IMR-90 (cell line): Measurements from ENCODE around the gene NOX3. TPM values are rescaled to one million over a fixed set of nuclear protein-coding genes. Genes with fewer than 3 reads are reported as not detected.

Source experiments
- ATAC-seq: fragments of 200-7000 bp; cut with Tn5 transposase; 2 replicates; pipeline ENCODE4 v1.9.1; 2020; ENCODE audit warnings: low read depth, mild to moderate bottlenecking, moderate library complexity
- BruUV-seq: library from RNA; stranded (reverse); fragments of 400-500 nt; replicated peaks from 2 replicates; lab custom pipeline; 2021; lab: Mats Ljungman, UMichigan
- CTCF ChIA-PET: fragments of 300-600 bp; formaldehyde crosslinking; extraction: SDS; loops from one replicate; lab custom pipeline; 2021; ENCODE audit warnings: antibody characterized with exemption; lab: Yijun Ruan, JAX
- POLR2A ChIA-PET: fragments of 300-600 bp; sonication (Branson Sonifier 250); formaldehyde crosslinking; loops from one replicate; lab custom pipeline; 2022; ENCODE audit warnings: antibody characterized with exemption; ENCODE audit not compliant: unreplicated experiment; lab: Charles Lee
- DNase-seq: peaks from one replicate; pipeline ENCODE4 v3.0.0; 2013
- H2AFZ ChIP-seq: replicated peaks from 2 replicates; pipeline ENCODE3; 2013; ENCODE audit warnings: low read length, mild to moderate bottlenecking; ENCODE audit not compliant: poor library complexity
- H2AK5ac ChIP-seq: 2 replicates; pipeline ENCODE4 v1.6.1; 2013; ENCODE audit warnings: low read depth, low read length, inconsistent platforms
- H2AK9ac ChIP-seq: replicated peaks from 2 replicates; pipeline ENCODE3; 2013; ENCODE audit warnings: mild to moderate bottlenecking, low read depth, low read length, moderate library complexity; ENCODE audit not compliant: poor library complexity
- H2BK120ac ChIP-seq: 2 replicates; pipeline ENCODE4 v1.6.1; 2013; ENCODE audit warnings: low read depth, low read length, inconsistent platforms
- H2BK15ac ChIP-seq: 3 replicates; pipeline ENCODE4 v1.6.1; 2013; ENCODE audit warnings: low read depth, low read length, inconsistent platforms
- H2BK20ac ChIP-seq: 2 replicates; pipeline ENCODE4 v1.6.1; 2013; ENCODE audit warnings: low read depth, mild to moderate bottlenecking, inconsistent platforms, low read length, moderate library complexity
- H2BK5ac ChIP-seq: 2 replicates; pipeline ENCODE4 v1.6.1; 2013; ENCODE audit warnings: mild to moderate bottlenecking, low read depth, low read length, inconsistent platforms; ENCODE audit not compliant: poor library complexity, severe bottlenecking
- H3K14ac ChIP-seq: replicated peaks from 2 replicates; pipeline ENCODE4 v1.6.1; 2013; ENCODE audit warnings: low read depth, low read length, inconsistent platforms
- H3K18ac ChIP-seq: 2 replicates; pipeline ENCODE4 v1.6.1; 2013; ENCODE audit warnings: low read depth, low read length, control low read depth
- H3K23ac ChIP-seq: 2 replicates; pipeline ENCODE4 v1.6.1; 2013; ENCODE audit warnings: low read depth, low read length, inconsistent platforms
- H3K27ac ChIP-seq: 2 replicates; pipeline ENCODE4 v1.5.1; 2013; ENCODE audit warnings: mild to moderate bottlenecking, control low read depth, low read length; ENCODE audit not compliant: insufficient read depth
- H3K27me3 ChIP-seq: 2 replicates; pipeline ENCODE4 v1.6.1; 2013; ENCODE audit warnings: low read length; ENCODE audit not compliant: control insufficient read depth, insufficient read depth
- H3K36me3 ChIP-seq: 2 replicates; pipeline ENCODE4 v1.6.1; 2013; ENCODE audit warnings: low read length, mixed read lengths; ENCODE audit not compliant: control insufficient read depth, insufficient read depth
- H3K4ac ChIP-seq: 2 replicates; pipeline ENCODE4 v1.6.1; 2013; ENCODE audit warnings: low read depth, low read length, inconsistent platforms
- H3K4me1 ChIP-seq: 2 replicates; pipeline ENCODE4 v1.6.1; 2013; ENCODE audit warnings: low read length, mixed read lengths; ENCODE audit not compliant: control insufficient read depth, insufficient read depth
- H3K4me2 ChIP-seq: 2 replicates; pipeline ENCODE4 v1.6.1; 2013; ENCODE audit warnings: low read depth, mild to moderate bottlenecking, control low read depth, low read length, moderate library complexity
- H3K4me3 ChIP-seq: 2 replicates; pipeline ENCODE4 v1.5.1; 2013; ENCODE audit warnings: low read depth, mild to moderate bottlenecking, control low read depth, low read length, moderate library complexity; ENCODE audit not compliant: insufficient read depth
- H3K56ac ChIP-seq: 2 replicates; pipeline ENCODE4 v1.6.1; 2013; ENCODE audit warnings: low read length, inconsistent platforms; ENCODE audit not compliant: insufficient read depth; ENCODE audit errors: extremely low read depth
- H3K79me1 ChIP-seq, 2 experiments: 2 replicates each; pipeline ENCODE4 v1.6.1; 2013; ENCODE audit warnings: low read length in 2 of 2, inconsistent platforms in 1 of 2, low read depth in 1 of 2
- H3K9ac ChIP-seq: 2 replicates; pipeline ENCODE4 v1.6.1; 2013; ENCODE audit warnings: low read depth, low read length, control low read depth
- H3K9me1 ChIP-seq: 2 replicates; pipeline ENCODE4 v1.6.1; 2013; ENCODE audit warnings: low read length, inconsistent platforms; ENCODE audit not compliant: insufficient read depth
- H3K9me3 ChIP-seq: 2 replicates; pipeline ENCODE4 v1.6.1; 2013; ENCODE audit warnings: low read length; ENCODE audit not compliant: control insufficient read depth, insufficient read depth
- H4K20me1 ChIP-seq: 2 replicates; pipeline ENCODE4 v1.6.1; 2013; ENCODE audit warnings: low read length, inconsistent platforms; ENCODE audit not compliant: insufficient read depth
- H4K5ac ChIP-seq: 2 replicates; pipeline ENCODE4 v1.6.1; 2013; ENCODE audit warnings: mild to moderate bottlenecking, low read depth, low read length, control low read depth
- H4K8ac ChIP-seq, 2 experiments: 2 replicates each; pipeline ENCODE4 v1.6.1; 2013; ENCODE audit warnings: low read depth in 2 of 2, low read length in 2 of 2, control low read depth in 1 of 2, inconsistent platforms in 1 of 2
- H4K91ac ChIP-seq: 2 replicates; pipeline ENCODE4 v1.6.1; 2013; ENCODE audit warnings: low read depth, low read length, inconsistent platforms; ENCODE audit not compliant: insufficient read depth
- CHD1 ChIP-seq: IDR thresholded peaks from 2 replicates; pipeline ENCODE4 v1.6.1; 2012; ENCODE audit warnings: low read depth, low read length, improper control_type of control experiment
- MAFK ChIP-seq: IDR thresholded peaks from 2 replicates; pipeline ENCODE4 v1.6.1; 2012; ENCODE audit warnings: low read depth, low read length, improper control_type of control experiment
- POLR2A ChIP-seq: IDR thresholded peaks from 2 replicates; pipeline ENCODE4 v1.6.1; 2012; ENCODE audit warnings: mild to moderate bottlenecking, low read depth, low read length
- RAD21 ChIP-seq: IDR thresholded peaks from 2 replicates; pipeline ENCODE4 v1.6.1; 2012; ENCODE audit warnings: low read length, improper control_type of control experiment
- WGBS, 2 experiments: methylation state at CpG; one replicate each; pipeline versions ENCODE4 v1.1.5 to v1.1.7; 2013; ENCODE audit warnings: missing lambda C conversion rate in 2 of 2; ENCODE audit not compliant: insufficient read length in 1 of 2; ENCODE audit errors: extremely low coverage in 2 of 2; 5-methylcytosine and 5-hydroxymethylcytosine counted together
- dilution Hi-C: fragments of 300-500 bp; cut with HindIII; formaldehyde crosslinking; loops from one replicate; pipeline ENCODE4 v1.14.3; 2018; ENCODE audit warnings: low sequenced_read_pairs; ENCODE audit not compliant: unreplicated experiment
- in situ Hi-C: fragments of 300-500 bp; cut with MboI; formaldehyde crosslinking; loops from 3 replicates; pipeline ENCODE4 v1.14.3; 2019; ENCODE audit warnings: low sequenced_read_pairs, inconsistent platforms, mixed read lengths
- intact Hi-C: fragments of 100-400 bp; cut with micrococcal nuclease; formaldehyde crosslinking; loops from 2 replicates; pipeline ENCODE4 v1.10.0; 2022
- polyA plus RNA-seq, 3 experiments: library from polyadenylated mRNA; depleted of rRNA; stranded (reverse); fragments of >200 nt; gene quantifications; 2 replicates each; pipeline ENCODE4 v1.2.3, GENCODE V29; 2012; ENCODE audit warnings: low replicate concordance in 1 of 3
- total RNA-seq: library from RNA; depleted of rRNA; stranded (reverse); fragments of >200 nt; gene quantifications from 2 replicates; pipeline ENCODE4 v1.2.3, GENCODE V29; 2012

Gene NOX3
- total and polyA plus RNA-seq, 2 of the 4 experiments (the other 2 are of a cell fraction), result not detected

GRCh38 chr6:155414049-155414448, 41.6 kb downstream of the NOX3 start:
- no peak overlapping the region for H2BK5ac ChIP-seq
- 0 out of 2 replicates have a peak, but pooled peaks cover 2% of the 10 kb centered on the region for H3K9me1 ChIP-seq
- H3K4me2 ChIP-seq, result no peak overlapping the region
- H3K27me3 ChIP-seq, result no peaks in the 10 kb centered on the region
- no TSS peak for BruUV-seq
- no peaks in the 10 kb centered on the region for H3K36me3 ChIP-seq
- no peaks in the 10 kb centered on the region for H3K79me1 ChIP-seq
- H3K4me3 ChIP-seq, result no peak overlapping the region
- H3K56ac ChIP-seq, result no peak overlapping the region
- H3K18ac ChIP-seq, result no peak overlapping the region
- CTCF ChIA-PET, result no interaction called here
- H3K4ac ChIP-seq, result no peak overlapping the region
- no peaks in the 10 kb centered on the region for H4K20me1 ChIP-seq
- no peak overlapping the region for H2AK5ac ChIP-seq
- no peak overlapping the region for H2AK9ac ChIP-seq
- H2BK20ac ChIP-seq, result no peak overlapping the region
- DNase-seq (no peak), ATAC-seq (no peak)
- H2AFZ ChIP-seq, result no peak overlapping the region
- H3K9me3 ChIP-seq, result no peaks in the 10 kb centered on the region
- dilution Hi-C loops, result no loop called here
- no peak overlapping the region for H4K8ac ChIP-seq
- H2BK120ac ChIP-seq, result no peak overlapping the region
- no peak overlapping the region for H4K5ac ChIP-seq
- no peak overlapping the region for H4K91ac ChIP-seq
- no peak overlapping the region for H3K9ac ChIP-seq
- no peak overlapping the region for H3K27ac ChIP-seq
- POLR2A ChIA-PET, result no interaction called here
- no peak for TF ChIP-seq MAFK
- TF ChIP-seq CHD1, result no peak
- TF ChIP-seq POLR2A, result no peak
- no peak for TF ChIP-seq RAD21
- no peak overlapping the region for H3K14ac ChIP-seq
- in situ Hi-C loops, result no loop called here
- intact Hi-C loops, result no loop called here
- peaks cover 3% of the 10 kb centered on the region for H3K4me1 ChIP-seq
- WGBS, 2 experiments, result 60% methylated on average over 1 of the region's 3 CpGs; no CpG with 5 or more reads in 1 of the 2 experiments
- no peak overlapping the region for H2BK15ac ChIP-seq
- no peak overlapping the region for H3K23ac ChIP-seq
